GM12878 (cell line): ENCODE results near the gene COLQ. TPM values are rescaled to one million over a fixed set of nuclear protein-coding genes. Genes with fewer than 3 reads are reported as not detected.
A peak's percentile ranks its signal among the peaks of the same experiment; 100 is the strongest.

Experiments used
- ATAC-seq: fragments of 200-7000 bp; cut with Tn5 transposase; 3 replicates; pipeline ENCODE4 v1.9.1; 2020; ENCODE audit warnings: mild to moderate bottlenecking, moderate library complexity
- BruUV-seq: library from RNA; stranded (reverse); fragments of 400-500 nt; replicated peaks from 2 replicates; lab custom pipeline; 2021; lab: Mats Ljungman, UMichigan
- CTCF ChIA-PET: fragments of 300-600 bp; sonication (Branson Sonifier 250); formaldehyde crosslinking; extraction: SDS; loops from one replicate; lab custom pipeline; 2021; ENCODE audit warnings: inconsistent platforms; lab: Yijun Ruan, JAX
- POLR2A ChIA-PET: fragments of 350-600 bp; formaldehyde crosslinking; extraction: SDS; loops from one replicate; lab custom pipeline; 2021; ENCODE audit warnings: inconsistent platforms; lab: Charles Lee
- RAD21 ChIA-PET: fragments of 300-600 bp; sonication (Branson Sonifier 250); formaldehyde crosslinking; loops from one replicate; lab custom pipeline; 2023; ENCODE audit warnings: antibody characterized with exemption; ENCODE audit not compliant: unreplicated experiment; lab: Charles Lee
- SMC1A ChIA-PET: fragments of 300-600 bp; sonication (Branson Sonifier 250); formaldehyde crosslinking; loops from one replicate; lab custom pipeline; 2023; ENCODE audit not compliant: unreplicated experiment, uncharacterized antibody; lab: Charles Lee
- DNase-seq: peaks from one replicate; pipeline ENCODE4 v3.0.0-alpha.2; 2011; ENCODE audit warnings: low read depth, low spot score
- FAIRE-seq: peaks from 3 replicates; lab custom pipeline; 2011; peaks lifted over from hg19 to GRCh38; lab: Jason Lieb, UNC
- H2AFZ ChIP-seq: 2 replicates; pipeline ENCODE4 v1.6.0; 2011; ENCODE audit warnings: low read depth, low read length, control low read depth; ENCODE audit not compliant: control insufficient read depth
- H3K27ac ChIP-seq: 2 replicates; pipeline ENCODE4 v1.5.1; 2011; ENCODE audit warnings: control low read depth; ENCODE audit not compliant: control insufficient read depth, insufficient read depth
- H3K27me3 ChIP-seq, 2 experiments: replicated peaks in 1 of 2; 2 replicates each; pipeline versions ENCODE4 v1.6.0 to v1.6.1; 2011; ENCODE audit warnings: low read length in 1 of 2; ENCODE audit not compliant: control insufficient read depth in 2 of 2, insufficient read depth in 2 of 2
- H3K36me3 ChIP-seq, 2 experiments: 2 replicates each; pipeline ENCODE4 v1.5.1; 2011; ENCODE audit warnings: low read length in 1 of 2; ENCODE audit not compliant: control insufficient read depth in 2 of 2, insufficient read depth in 2 of 2
- H3K4me1 ChIP-seq: 2 replicates; pipeline ENCODE4 v1.6.1; 2011; ENCODE audit warnings: mild to moderate bottlenecking, low read length, moderate library complexity, mixed read lengths; ENCODE audit not compliant: control insufficient read depth, insufficient read depth
- H3K4me2 ChIP-seq: 2 replicates; pipeline ENCODE4 v1.6.0; 2011; ENCODE audit warnings: control low read depth; ENCODE audit not compliant: control insufficient read depth, insufficient read depth
- H3K4me3 ChIP-seq: fragments of 200-600 bp; sonication (generic); 2 replicates; pipeline ENCODE4 v1.5.1; 2016
- H3K79me2 ChIP-seq: 2 replicates; pipeline ENCODE4 v1.6.0; 2011; ENCODE audit warnings: low read length; ENCODE audit not compliant: control insufficient read depth, insufficient read depth
- H3K9ac ChIP-seq: 2 replicates; pipeline ENCODE4 v1.8.0; 2011; ENCODE audit warnings: low read length, control low read depth, mixed read lengths; ENCODE audit not compliant: control insufficient read depth, insufficient read depth
- H3K9me3 ChIP-seq: replicated peaks from 3 replicates; pipeline ENCODE4 v1.5.1; 2011; ENCODE audit warnings: mild to moderate bottlenecking, low read length; ENCODE audit not compliant: control insufficient read depth, insufficient read depth
- H4K20me1 ChIP-seq: 2 replicates; pipeline ENCODE4 v1.6.0; 2011; ENCODE audit not compliant: control insufficient read depth, insufficient read depth
- CTCF ChIP-seq, 3 experiments: IDR thresholded peaks in 2 of 3; conservative IDR thresholded peaks in 1 of 3; 2 replicates each; pipeline ENCODE4 v1.5.1; 2011; ENCODE audit warnings: low read depth in 3 of 3, low read length in 3 of 3, mild to moderate bottlenecking in 3 of 3, control low read depth in 2 of 3, moderate library complexity in 2 of 3, inconsistent platforms in 1 of 3, mixed read lengths in 1 of 3; ENCODE audit not compliant: control insufficient read depth in 2 of 3, insufficient read depth in 1 of 3; ENCODE audit errors: extremely low read depth in 1 of 3
- RAD21 ChIP-seq: IDR thresholded peaks from 2 replicates; pipeline ENCODE4 v1.6.1; 2011; ENCODE audit warnings: mild to moderate bottlenecking, low read depth, low read length, moderate library complexity; ENCODE audit not compliant: insufficient read depth
- SMC3 ChIP-seq: IDR thresholded peaks from 2 replicates; pipeline ENCODE4 v1.6.1; 2011; ENCODE audit warnings: low read length, improper control_type of control experiment, borderline replicate concordance
- TCF7 ChIP-seq: IDR thresholded peaks from 2 replicates; pipeline ENCODE4 v1.6.1; 2014; ENCODE audit warnings: antibody characterized with exemption, borderline replicate concordance
- WGBS: methylation state at CpG from one replicate; pipeline ENCODE4 v1.1.6; 2016; ENCODE audit warnings: low lambda C conversion rate; ENCODE audit not compliant: insufficient replicate concordance, insufficient coverage; ENCODE audit errors: missing lambda C conversion rate; 5-methylcytosine and 5-hydroxymethylcytosine counted together
- in situ Hi-C: fragments of 300-500 bp; cut with MboI; formaldehyde crosslinking; loops from 9 replicates; pipeline ENCODE4 v1.14.3; 2018; ENCODE audit warnings: mixed read lengths
- intact Hi-C: fragments of 100-400 bp; cut with micrococcal nuclease; formaldehyde crosslinking; loops from one replicate; pipeline ENCODE4 v1.14.2; 2022; ENCODE audit not compliant: unreplicated experiment
- polyA plus RNA-seq, 11 experiments: library from polyadenylated mRNA; depleted of rRNA in 4 of 11; unstranded in 6 of 11; stranded (reverse) in 5 of 11; fragments of >200 nt; fragmentation: Nextera tagmentation in 4 of 11; fragmentation: Illumina TruSeq in 1 of 11; extraction: Ambion mirVana in 4 of 11; extraction: Trizol in 1 of 11; gene quantifications; 1 replicate in 1 of 11; 2 replicates in 10 of 11; pipeline versions ENCODE4 v1.2.1 to v1.2.3, GENCODE V29; 2011 to 2016; ENCODE audit warnings: inconsistent platforms in 2 of 11, missing spikeins in 2 of 11, low read depth in 1 of 11
- total RNA-seq, 4 experiments: library from RNA; depleted of rRNA in 3 of 4; stranded (reverse); fragments of >200 nt in 3 of 4; fragmentation: Illumina TruSeq in 1 of 4; extraction: Trizol in 1 of 4; gene quantifications; 2 replicates each; pipeline versions ENCODE4 v1.2.1 to v1.2.3, GENCODE V29; 2013 to 2021
- TF ChIP-seq, protein P1 (sequence below): fragments of 450-650 bp; IDR thresholded peaks from 2 replicates; pipeline ENCODE4 v1.6.1; 2016; ENCODE audit warnings: mild to moderate bottlenecking

COLQ gene
- total and polyA plus RNA-seq, 10 of the 15 experiments (the other 5 are each of a cell fraction or from before 2014, with no cell fraction given) = 0.13 to 2.7 (median 0.70) TPM

- POLR2A ChIA-PET = interaction anchor here (0.6 to 1.4 kb wide), 5 partner anchors 21 to 200 kb away, joined by 3 to 10 read pairs (median 5); no protein-coding TSS in a partner anchor
- Histone ChIP-seq H3K4me1 (peaks cover 5% of the 10 kb centered on the region), H3K27me3 (no peaks in the 10 kb centered on the region), H3K27ac (no peak overlapping the region), H3K36me3 (no peaks in the 10 kb centered on the region), H3K79me2 (no peaks in the 10 kb centered on the region), H3K9me3 (no peaks in the 10 kb centered on the region)
- intact Hi-C loops = loop anchor here (1.0 to 5.0 kb wide), 4 partner anchors 137 to 297 kb away; no protein-coding TSS in a partner anchor
- ATAC-seq (peak; percentile 97), FAIRE-seq (peak; percentile 99)
- SMC1A ChIA-PET = interaction anchor here (0.6 to 8.7 kb wide), 56 partner anchors 9 to 479 kb away, joined by 3 to 223 read pairs (median 4); partner anchors contain the start of gene CAPN7
- CTCF ChIA-PET = interaction anchor here (0.6 to 10.1 kb wide), 84 partner anchors 8 to 479 kb away, joined by 3 to 302 read pairs (median 5); partner anchors contain the start of genes CAPN7 and MRPS25
- TF ChIP-seq, protein P1, sequence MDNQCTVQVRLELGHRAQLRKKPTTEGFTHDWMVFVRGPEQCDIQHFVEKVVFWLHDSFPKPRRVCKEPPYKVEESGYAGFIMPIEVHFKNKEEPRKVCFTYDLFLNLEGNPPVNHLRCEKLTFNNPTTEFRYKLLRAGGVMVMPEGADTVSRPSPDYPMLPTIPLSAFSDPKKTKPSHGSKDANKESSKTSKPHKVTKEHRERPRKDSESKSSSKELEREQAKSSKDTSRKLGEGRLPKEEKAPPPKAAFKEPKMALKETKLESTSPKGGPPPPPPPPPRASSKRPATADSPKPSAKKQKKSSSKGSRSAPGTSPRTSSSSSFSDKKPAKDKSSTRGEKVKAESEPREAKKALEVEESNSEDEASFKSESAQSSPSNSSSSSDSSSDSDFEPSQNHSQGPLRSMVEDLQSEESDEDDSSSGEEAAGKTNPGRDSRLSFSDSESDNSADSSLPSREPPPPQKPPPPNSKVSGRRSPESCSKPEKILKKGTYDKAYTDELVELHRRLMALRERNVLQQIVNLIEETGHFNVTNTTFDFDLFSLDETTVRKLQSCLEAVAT = no peak
- TF ChIP-seq SMC3 = peak; percentile 81; the same call in 1 of the 2 replicates
- TF ChIP-seq TCF7 = no peak
- TF ChIP-seq RAD21 = peak; percentile 69
- peak; percentile 44 to 75 (median 58); a peak in 5 of 6 replicates for TF ChIP-seq CTCF (IDR thresholded peaks at IDR 0.05 in 2 of 3, conservative IDR thresholded peaks at IDR 0.05 in 1 of 3; ENCODE audit: control insufficient read depth in 2 of 3, extremely low read depth in 1 of 3, insufficient read depth in 1 of 3, low read depth in 3 of 3, low read length in 3 of 3)
- TF ChIP-seq, all 136 proteins: peak for 3
- H3K4me2 ChIP-seq = no peak overlapping the region
- no peak overlapping the region for H2AFZ ChIP-seq
- WGBS = 37% methylated on average over 3 of the region's 3 CpGs
- RAD21 ChIA-PET = interaction anchor here (0.6 to 6.8 kb wide), 43 partner anchors 13 to 406 kb away, joined by 3 to 143 read pairs (median 5); partner anchors contain the start of genes CAPN7 and SH3BP5
- no TSS peak for BruUV-seq
- no peak overlapping the region for H3K9ac ChIP-seq
- in situ Hi-C loops = no loop called here
- no peak for DNase-seq
- H4K20me1 ChIP-seq = no peaks in the 10 kb centered on the region
- H3K4me3 ChIP-seq = no peak overlapping the region
Measured at GRCh38 chr3:15405448-15406050, 116.0 kb downstream of the COLQ start.
